ENCODE data around the gene REV3L. TPM values are rescaled to one million over a fixed set of nuclear protein-coding genes. Genes with fewer than 3 reads are reported as not detected.

The REV3L gene
- total and polyA plus RNA-seq, 9 of the 15 experiments (the other 6 are each of a cell fraction or from before 2014, with no cell fraction given) = 5.5 to 24.4 (median 14.4) TPM

DNA sequence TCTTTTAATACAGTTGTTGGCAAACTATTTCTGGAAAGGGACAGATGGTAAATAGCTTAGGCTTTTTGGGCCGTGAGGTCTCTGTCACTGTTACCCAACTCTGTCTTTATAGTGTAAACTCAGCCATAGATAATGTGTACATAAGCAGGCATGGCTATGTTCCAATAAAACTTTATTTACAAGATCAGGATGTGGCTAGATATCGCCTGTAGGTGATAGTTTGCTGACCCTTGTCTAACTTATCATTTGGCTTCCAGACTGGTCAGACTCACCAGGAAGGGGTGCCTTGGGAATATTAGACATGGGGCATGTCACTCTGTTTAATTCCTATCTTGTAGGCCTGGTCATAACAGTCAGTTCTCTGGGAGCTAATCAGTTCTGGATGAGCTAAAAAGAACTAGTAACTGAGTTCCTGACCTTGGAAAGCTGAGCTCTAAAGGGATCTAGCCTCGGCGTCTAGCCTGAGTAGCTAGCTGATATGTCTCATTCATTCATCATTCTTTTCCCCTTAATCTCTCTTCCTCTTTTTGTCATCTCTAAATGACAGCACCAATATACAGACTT lies 232.1 kb downstream of the REV3L start (continued):
- TF ChIP-seq, protein P1, sequence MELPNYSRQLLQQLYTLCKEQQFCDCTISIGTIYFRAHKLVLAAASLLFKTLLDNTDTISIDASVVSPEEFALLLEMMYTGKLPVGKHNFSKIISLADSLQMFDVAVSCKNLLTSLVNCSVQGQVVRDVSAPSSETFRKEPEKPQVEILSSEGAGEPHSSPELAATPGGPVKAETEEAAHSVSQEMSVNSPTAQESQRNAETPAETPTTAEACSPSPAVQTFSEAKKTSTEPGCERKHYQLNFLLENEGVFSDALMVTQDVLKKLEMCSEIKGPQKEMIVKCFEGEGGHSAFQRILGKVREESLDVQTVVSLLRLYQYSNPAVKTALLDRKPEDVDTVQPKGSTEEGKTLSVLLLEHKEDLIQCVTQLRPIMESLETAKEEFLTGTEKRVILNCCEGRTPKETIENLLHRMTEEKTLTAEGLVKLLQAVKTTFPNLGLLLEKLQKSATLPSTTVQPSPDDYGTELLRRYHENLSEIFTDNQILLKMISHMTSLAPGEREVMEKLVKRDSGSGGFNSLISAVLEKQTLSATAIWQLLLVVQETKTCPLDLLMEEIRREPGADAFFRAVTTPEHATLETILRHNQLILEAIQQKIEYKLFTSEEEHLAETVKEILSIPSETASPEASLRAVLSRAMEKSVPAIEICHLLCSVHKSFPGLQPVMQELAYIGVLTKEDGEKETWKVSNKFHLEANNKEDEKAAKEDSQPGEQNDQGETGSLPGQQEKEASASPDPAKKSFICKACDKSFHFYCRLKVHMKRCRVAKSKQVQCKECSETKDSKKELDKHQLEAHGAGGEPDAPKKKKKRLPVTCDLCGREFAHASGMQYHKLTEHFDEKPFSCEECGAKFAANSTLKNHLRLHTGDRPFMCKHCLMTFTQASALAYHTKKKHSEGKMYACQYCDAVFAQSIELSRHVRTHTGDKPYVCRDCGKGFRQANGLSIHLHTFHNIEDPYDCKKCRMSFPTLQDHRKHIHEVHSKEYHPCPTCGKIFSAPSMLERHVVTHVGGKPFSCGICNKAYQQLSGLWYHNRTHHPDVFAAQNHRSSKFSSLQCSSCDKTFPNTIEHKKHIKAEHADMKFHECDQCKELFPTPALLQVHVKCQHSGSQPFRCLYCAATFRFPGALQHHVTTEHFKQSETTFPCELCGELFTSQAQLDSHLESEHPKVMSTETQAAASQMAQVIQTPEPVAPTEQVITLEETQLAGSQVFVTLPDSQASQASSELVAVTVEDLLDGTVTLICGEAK (IDR thresholded peaks at IDR 0.05) = peak; percentile 99
- TF ChIP-seq, protein P1 (CRISPR knock-in tag; IDR thresholded peaks at IDR 0.05) = peak; percentile 98
- TF ChIP-seq, protein P2, sequence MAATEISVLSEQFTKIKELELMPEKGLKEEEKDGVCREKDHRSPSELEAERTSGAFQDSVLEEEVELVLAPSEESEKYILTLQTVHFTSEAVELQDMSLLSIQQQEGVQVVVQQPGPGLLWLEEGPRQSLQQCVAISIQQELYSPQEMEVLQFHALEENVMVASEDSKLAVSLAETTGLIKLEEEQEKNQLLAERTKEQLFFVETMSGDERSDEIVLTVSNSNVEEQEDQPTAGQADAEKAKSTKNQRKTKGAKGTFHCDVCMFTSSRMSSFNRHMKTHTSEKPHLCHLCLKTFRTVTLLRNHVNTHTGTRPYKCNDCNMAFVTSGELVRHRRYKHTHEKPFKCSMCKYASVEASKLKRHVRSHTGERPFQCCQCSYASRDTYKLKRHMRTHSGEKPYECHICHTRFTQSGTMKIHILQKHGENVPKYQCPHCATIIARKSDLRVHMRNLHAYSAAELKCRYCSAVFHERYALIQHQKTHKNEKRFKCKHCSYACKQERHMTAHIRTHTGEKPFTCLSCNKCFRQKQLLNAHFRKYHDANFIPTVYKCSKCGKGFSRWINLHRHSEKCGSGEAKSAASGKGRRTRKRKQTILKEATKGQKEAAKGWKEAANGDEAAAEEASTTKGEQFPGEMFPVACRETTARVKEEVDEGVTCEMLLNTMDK (IDR thresholded peaks at IDR 0.05; ENCODE audit: borderline replicate concordance, insufficient read depth, low read depth, low read length, poor library complexity, severe bottlenecking) = no peak
- TF ChIP-seq GTF2A2 (tag; IDR thresholded peaks at IDR 0.05) (no peak), CEBPG (CRISPR knock-in tag; IDR thresholded peaks at IDR 0.05) (no peak), CEBPG (tag; conservative IDR thresholded peaks at IDR 0.05 in 1 of 2, IDR thresholded peaks at IDR 0.05 in 1 of 2) (0 out of 4 replicates have a peak, but pooled peaks of 1 of the 2 experiments have one; percentile 10)
- TF ChIP-seq, protein P3, sequence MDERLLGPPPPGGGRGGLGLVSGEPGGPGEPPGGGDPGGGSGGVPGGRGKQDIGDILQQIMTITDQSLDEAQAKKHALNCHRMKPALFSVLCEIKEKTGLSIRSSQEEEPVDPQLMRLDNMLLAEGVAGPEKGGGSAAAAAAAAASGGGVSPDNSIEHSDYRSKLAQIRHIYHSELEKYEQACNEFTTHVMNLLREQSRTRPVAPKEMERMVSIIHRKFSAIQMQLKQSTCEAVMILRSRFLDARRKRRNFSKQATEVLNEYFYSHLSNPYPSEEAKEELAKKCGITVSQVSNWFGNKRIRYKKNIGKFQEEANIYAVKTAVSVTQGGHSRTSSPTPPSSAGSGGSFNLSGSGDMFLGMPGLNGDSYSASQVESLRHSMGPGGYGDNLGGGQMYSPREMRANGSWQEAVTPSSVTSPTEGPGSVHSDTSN (CRISPR knock-in tag; IDR thresholded peaks at IDR 0.05; ENCODE audit: low read depth) = no peak
- TF ChIP-seq, protein P3 (tag; conservative IDR thresholded peaks at IDR 0.05; ENCODE audit: low read depth) = peak; percentile 32; the same call in 1 of the 2 replicates
